Aorta (tissue), 5 donors: ENCODE measurements around the gene PPP4R3A. TPM values are rescaled to one million over a fixed set of nuclear protein-coding genes. Genes with fewer than 3 reads are reported as not detected.
A peak's percentile ranks its signal among the peaks of the same experiment; 100 is the strongest.
"Not testable (repeated sequence)": the region's sequence is repeated elsewhere in the genome, so short reads cannot be mapped to it uniquely, and the experiment has no call there.

Experiments
- ATAC-seq: fragments of 200-7000 bp; cut with Tn5 transposase; one replicate; pipeline ENCODE4 v1.9.1; 2022; ENCODE audit warnings: moderate library complexity; ENCODE audit not compliant: low FRiP score
- DNase-seq, 2 donors: peaks; one replicate each; pipeline ENCODE4 v3.0.0-alpha.2; 2020
- H3K27ac ChIP-seq, 2 donors: one replicate each; pipeline ENCODE4 v1.5.1; 2013; ENCODE audit warnings: low read length in 2 of 2, mild to moderate bottlenecking in 2 of 2, moderate library complexity in 2 of 2, control low read depth in 1 of 2, inconsistent platforms in 1 of 2, low read depth in 1 of 2
- H3K27me3 ChIP-seq, 2 donors: one replicate each; pipeline ENCODE4 v1.6.1; 2013; ENCODE audit warnings: control low read depth in 1 of 2, low read length in 1 of 2, mild to moderate bottlenecking in 1 of 2, moderate library complexity in 1 of 2; ENCODE audit not compliant: insufficient read depth in 2 of 2, control insufficient read depth in 1 of 2
- H3K36me3 ChIP-seq, 2 donors: one replicate each; pipeline ENCODE4 v1.6.1; 2013; ENCODE audit warnings: control low read depth in 1 of 2, low read length in 1 of 2, mild to moderate bottlenecking in 1 of 2; ENCODE audit not compliant: insufficient read depth in 2 of 2, control insufficient read depth in 1 of 2
- H3K4me1 ChIP-seq, 2 donors: one replicate each; pipeline ENCODE4 v1.6.1; 2013; ENCODE audit warnings: low read length in 2 of 2, control low read depth in 1 of 2, mild to moderate bottlenecking in 1 of 2, moderate library complexity in 1 of 2; ENCODE audit not compliant: insufficient read depth in 2 of 2, control insufficient read depth in 1 of 2
- H3K4me3 ChIP-seq, 2 donors: one replicate each; pipeline ENCODE4 v1.5.1; 2013; ENCODE audit warnings: low read length in 2 of 2, control low read depth in 1 of 2, mild to moderate bottlenecking in 1 of 2
- H3K9me3 ChIP-seq: one replicate; pipeline ENCODE4 v1.6.1; 2013; ENCODE audit warnings: mild to moderate bottlenecking, low read length; ENCODE audit not compliant: control insufficient read depth
- WGBS, 2 donors: extraction: QIAGEN DNeasy Blood & Tissue Kit; methylation state at CpG; one replicate each; pipeline ENCODE4 v1.1.7; 2013; 5-methylcytosine and 5-hydroxymethylcytosine counted together
- intact Hi-C, 2 donors: fragments of 100-400 bp; cut with DNase I; formaldehyde crosslinking; loops; one replicate each; pipeline versions ENCODE4 v1.14.2 to v1.15.0; 2022
- polyA plus RNA-seq, 2 donors: library from polyadenylated mRNA; stranded (reverse); fragments of 200-250 nt; gene quantifications; one replicate each; pipeline ENCODE4 v1.2.3, GENCODE V29; 2013
- total RNA-seq, 2 donors: library from RNA; stranded (reverse); fragmentation: NEBNext Ultra II Directional; extraction: Animal tissue kit (Norgen Biotek cat#: 25700); gene quantifications; one replicate each; pipeline ENCODE4 v1.2.1, GENCODE V29; 2021
- donor health status: healthy with polysubstance abuse.
- donor health status: Bipolar disorder and iron deficiency.
- donor health status: DM: no; HTN: no; CAD: no.
- donor health status: DM: no; HTN: no; CAD: no.
- donor health status: DM: yes; HTN: yes; CAD: no.

Gene PPP4R3A
- total and polyA plus RNA-seq, 4 donors = 37.7 to 75.4 (median 55.0) TPM

GRCh38 chr14:91429385-91429784, 80.7 kb downstream of the PPP4R3A start:
- no peak for ATAC-seq
- no peaks in the 10 kb centered on the region for H3K9me3 ChIP-seq
- H3K27me3 ChIP-seq = peaks cover 0 to 2% of the 10 kb centered on the region in 2 donors
- H3K27ac ChIP-seq = no peak overlapping the region
- WGBS, 2 donors = 60 to 67% methylated on average over 3 of the region's 3 CpGs
- no peak for DNase-seq
- H3K36me3 ChIP-seq = no peaks in the 10 kb centered on the region
- intact Hi-C loops = no loop called here
- H3K4me3 ChIP-seq = no peak overlapping the region
- H3K4me1 ChIP-seq = no peaks in the 10 kb centered on the region

GRCh38 chr14:91428931-91429330, 81.2 kb downstream of the PPP4R3A start:
- 10 to 24% methylated on average over 1 of the region's 1 CpG for WGBS, 2 donors
- H3K9me3 ChIP-seq, intact Hi-C loops, H3K4me3 ChIP-seq, DNase-seq, H3K27me3 ChIP-seq, H3K36me3 ChIP-seq, H3K27ac ChIP-seq, H3K4me1 ChIP-seq, ATAC-seq: not testable (repeated sequence)

- H3K27ac ChIP-seq, intact Hi-C loops, H3K4me1 ChIP-seq, H3K4me3 ChIP-seq, ATAC-seq, DNase-seq, H3K36me3 ChIP-seq, H3K27me3 ChIP-seq, H3K9me3 ChIP-seq: not testable (repeated sequence)
- WGBS, 2 donors = 87 to 91% methylated on average over 9 of the region's 9 CpGs
Observed at GRCh38 chr14:91425531-91425944, 84.6 kb downstream of the PPP4R3A start.

- Histone ChIP-seq H3K4me1 (no peaks in the 10 kb centered on the region), H3K36me3 (no peaks in the 10 kb centered on the region), H3K27ac (no peak overlapping the region), H3K27me3 (peaks cover 0 to 2% of the 10 kb centered on the region in 2 donors), H3K4me3 (no peak overlapping the region), H3K9me3 (no peaks in the 10 kb centered on the region)
- 54 to 61% methylated on average over 9 of the region's 9 CpGs for WGBS, 2 donors
- intact Hi-C loops = no loop called here
- ATAC-seq (no peak), DNase-seq (no peak)
Observed at GRCh38 chr14:91424813-91425530, 85.1 kb downstream of the PPP4R3A start.

GRCh38 chr14:91420686-91421085, 89.4 kb downstream of the PPP4R3A start:
- Histone ChIP-seq H3K4me3 (no peak overlapping the region), H3K9me3 (no peaks in the 10 kb centered on the region), H3K27ac (no peak overlapping the region), H3K4me1 (no peaks in the 10 kb centered on the region), H3K36me3 (no peaks in the 10 kb centered on the region), H3K27me3 (no peaks in the 10 kb centered on the region)
- intact Hi-C loops = no loop called here
- DNase-seq = no peak
- no peak for ATAC-seq
- WGBS, 2 donors = 87 to 95% methylated on average over 2 of the region's 2 CpGs

- no peaks in the 10 kb centered on the region for H3K9me3 ChIP-seq
- H3K36me3 ChIP-seq = no peaks in the 10 kb centered on the region
- no peak for DNase-seq
- no peak overlapping the region for H3K4me3 ChIP-seq
- intact Hi-C loops = loop anchor here (2.0 kb wide), 1 partner anchor 97 kb away; no protein-coding TSS in a partner anchor
- ATAC-seq = no peak
- H3K27ac ChIP-seq = no peak overlapping the region
- no peaks in the 10 kb centered on the region for H3K4me1 ChIP-seq
- 54% methylated on average over 3 of the region's 3 CpGs for WGBS, 2 donors
- no peaks in the 10 kb centered on the region for H3K27me3 ChIP-seq
Observed at GRCh38 chr14:91419451-91419850, 90.7 kb downstream of the PPP4R3A start.

- H3K27ac ChIP-seq = no peak overlapping the region
- H3K27me3 ChIP-seq = no peaks in the 10 kb centered on the region
- ATAC-seq = no peak
- no peaks in the 10 kb centered on the region for H3K4me1 ChIP-seq
- no peak overlapping the region for H3K4me3 ChIP-seq
- no peak for DNase-seq
- WGBS, 2 donors = 59 to 60% methylated on average over 12 of the region's 12 CpGs
- intact Hi-C loops = loop anchor here (2.0 kb wide), 1 partner anchor 96 kb away; no protein-coding TSS in a partner anchor
- H3K9me3 ChIP-seq = no peaks in the 10 kb centered on the region
- no peaks in the 10 kb centered on the region for H3K36me3 ChIP-seq
Observed at GRCh38 chr14:91419044-91419397, 91.1 kb downstream of the PPP4R3A start.

GRCh38 chr14:91418387-91419043, 91.6 kb downstream of the PPP4R3A start:
- Histone ChIP-seq H3K4me1 (no peaks in the 10 kb centered on the region), H3K27me3 (no peaks in the 10 kb centered on the region), H3K27ac (no peak overlapping the region), H3K36me3 (no peaks in the 10 kb centered on the region), H3K4me3 (no peak overlapping the region), H3K9me3 (no peaks in the 10 kb centered on the region)
- DNase-seq (peak; percentile 61 to 90), ATAC-seq (peak; percentile 89)
- WGBS, 2 donors = 0 to 2% methylated on average over 42 of the region's 42 CpGs
- intact Hi-C loops = loop anchor here (2.0 kb wide), 1 partner anchor 96 kb away; no protein-coding TSS in a partner anchor

- intact Hi-C loops = loop anchor here (2.0 kb wide), 1 partner anchor 95 kb away; no protein-coding TSS in a partner anchor
- Histone ChIP-seq H3K9me3 (no peaks in the 10 kb centered on the region), H3K27ac (no peak overlapping the region), H3K27me3 (no peaks in the 10 kb centered on the region), H3K36me3 (no peaks in the 10 kb centered on the region), H3K4me1 (no peaks in the 10 kb centered on the region), H3K4me3 (peak overlapping the region; percentile 39 to 67)
- DNase-seq = no peak
- 1 to 2% methylated on average over 46 to 53 of the region's 53 CpGs for WGBS, 2 donors
- ATAC-seq = peak; percentile 71
Observed at GRCh38 chr14:91417983-91418386, 92.1 kb downstream of the PPP4R3A start.
